Stimulated activated CD4-positive, alpha-beta T cell treated with anti-CD3 and anti-CD28 coated beads, Interleukin-2, amount 100 ng/mL, for 24 hours (primary cell): ENCODE measurements around the gene NAIF1.
"Not testable (repeated sequence)": the region's sequence is repeated elsewhere in the genome, so short reads cannot be mapped to it uniquely, and the experiment has no call there.

Experiments used
- DNase-seq, 2 donors: peaks; one replicate each; pipeline ENCODE4 v3.0.0-alpha.2; 2020

NAIF1 gene

DNA sequence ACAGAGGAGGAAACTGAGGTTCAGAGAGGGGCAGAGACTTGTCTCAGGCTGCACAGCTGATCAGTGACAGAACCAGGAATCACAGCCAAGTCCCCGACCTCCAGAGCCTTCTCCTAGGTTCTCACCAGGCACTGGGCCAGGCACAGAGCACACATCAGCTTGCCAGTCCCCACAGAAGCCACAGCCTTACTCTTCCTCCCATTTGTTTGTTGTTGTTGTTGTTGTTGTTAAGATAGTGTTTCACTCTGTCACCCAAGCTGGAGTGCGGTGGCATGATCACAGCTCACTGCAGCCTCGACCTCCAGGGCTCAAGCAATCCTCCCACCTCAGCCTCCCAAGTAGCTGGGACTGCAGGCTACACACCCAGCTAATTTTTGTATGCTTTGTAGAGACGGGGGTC is 41.4 kb downstream of the NAIF1 start:
- no peak for DNase-seq

DNA sequence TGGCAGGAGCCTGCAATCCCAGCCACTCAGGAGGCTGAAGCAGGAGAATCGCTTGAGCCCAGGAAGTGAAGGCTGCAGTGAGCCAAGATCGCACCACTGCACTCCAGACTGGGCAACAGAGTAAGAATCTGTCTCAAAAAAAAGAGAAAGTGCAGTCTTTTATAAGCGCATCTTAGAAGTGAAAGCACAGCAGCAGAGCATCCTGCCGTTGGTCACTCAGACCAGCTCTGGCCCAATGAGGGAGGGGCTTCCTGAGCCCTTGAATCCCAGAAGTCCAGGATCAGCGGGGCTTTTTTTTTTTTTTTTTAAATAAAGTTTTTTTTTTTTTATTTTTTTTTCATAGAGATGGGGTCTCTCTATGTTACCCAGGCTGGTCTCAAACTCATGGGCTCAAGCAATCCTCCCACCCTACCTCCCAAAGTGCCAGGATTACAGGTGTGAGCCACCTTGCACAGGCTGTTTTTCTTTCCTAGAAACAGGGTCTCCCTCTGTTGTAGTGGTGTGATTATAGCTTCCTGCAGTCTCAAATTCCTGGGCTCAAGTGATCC is 42.3 kb downstream of the NAIF1 start:
- DNase-seq = no peak

DNA sequence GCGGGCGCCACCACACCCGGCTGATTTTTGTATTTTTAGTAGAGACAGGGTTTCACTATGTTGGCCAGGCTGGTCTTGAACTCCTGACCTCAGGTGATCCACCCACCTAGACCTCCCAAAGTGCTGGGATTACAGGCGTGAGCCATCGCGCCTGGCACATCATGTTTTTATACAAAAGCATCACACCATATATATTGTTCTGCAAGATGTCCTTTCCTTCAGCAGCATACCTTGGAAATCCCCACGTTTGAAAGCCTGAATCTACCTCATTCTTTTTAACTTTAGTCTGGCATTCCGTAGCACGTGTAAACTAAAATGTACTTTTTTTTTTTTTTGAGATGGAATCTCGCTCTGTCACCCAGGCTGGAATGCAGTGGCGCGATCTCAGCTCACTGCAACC is 43.4 kb downstream of the NAIF1 start:
- not testable (repeated sequence) for DNase-seq

DNA sequence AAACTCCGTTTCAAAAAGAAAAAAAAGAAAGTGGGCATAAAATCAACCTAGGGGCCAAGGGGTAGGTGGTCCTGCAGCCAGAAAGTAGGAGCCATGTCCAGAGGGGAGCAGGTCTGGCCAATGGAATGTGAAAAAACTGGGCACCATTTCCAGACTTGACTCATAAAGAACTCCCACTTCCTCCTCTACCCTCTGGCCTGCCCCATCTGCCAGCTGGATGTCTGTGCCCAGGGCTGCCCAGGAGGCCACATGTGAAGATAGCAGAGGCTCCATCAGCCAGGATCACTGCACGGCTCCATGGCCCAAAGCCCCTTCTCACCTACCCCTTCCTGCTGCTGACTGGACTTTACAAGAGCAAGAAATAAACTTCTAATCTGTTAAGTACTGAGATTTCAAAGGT is 44.2 kb downstream of the NAIF1 start:
- DNase-seq = no peak

DNA sequence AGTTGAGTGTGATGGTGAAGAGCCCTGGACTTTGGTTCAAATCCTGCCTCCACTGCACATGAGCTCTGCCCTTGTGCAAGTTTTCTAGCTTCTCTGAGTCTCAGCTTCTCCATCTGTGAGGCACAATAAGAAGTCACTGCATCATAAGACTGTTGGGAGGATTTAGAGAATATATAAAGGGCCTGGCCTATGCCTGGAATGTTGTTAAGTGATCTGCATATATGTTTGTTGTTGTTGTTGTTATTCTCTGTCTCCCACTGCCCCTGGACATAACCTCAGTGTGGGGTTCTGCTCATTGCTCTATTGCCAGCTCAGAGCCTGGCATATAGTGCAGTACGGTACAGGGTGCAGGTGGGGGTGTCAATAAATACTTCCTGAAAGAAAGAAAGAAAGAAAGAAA is 46.0 kb downstream of the NAIF1 start:
- no peak for DNase-seq

DNA sequence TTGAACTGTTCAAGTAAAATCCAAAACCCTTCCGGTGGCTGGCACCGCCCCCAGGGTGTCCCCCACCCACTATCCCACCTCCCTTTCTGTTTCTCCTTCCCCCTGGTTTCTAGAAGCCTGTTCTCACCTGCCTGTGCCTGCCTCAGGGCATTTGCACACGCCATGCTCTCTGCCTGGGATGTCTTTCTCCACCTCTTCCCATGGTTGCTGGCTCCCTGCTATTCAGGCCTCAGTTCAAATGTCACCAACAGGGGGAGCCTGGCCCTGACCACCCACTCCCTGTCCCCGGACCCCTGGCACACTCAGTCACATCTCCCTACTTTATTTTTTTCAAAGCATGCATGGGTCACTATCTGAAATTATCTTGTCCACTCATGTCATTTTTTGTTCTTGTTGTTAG is 46.4 kb downstream of the NAIF1 start:
- DNase-seq = no peak

DNA sequence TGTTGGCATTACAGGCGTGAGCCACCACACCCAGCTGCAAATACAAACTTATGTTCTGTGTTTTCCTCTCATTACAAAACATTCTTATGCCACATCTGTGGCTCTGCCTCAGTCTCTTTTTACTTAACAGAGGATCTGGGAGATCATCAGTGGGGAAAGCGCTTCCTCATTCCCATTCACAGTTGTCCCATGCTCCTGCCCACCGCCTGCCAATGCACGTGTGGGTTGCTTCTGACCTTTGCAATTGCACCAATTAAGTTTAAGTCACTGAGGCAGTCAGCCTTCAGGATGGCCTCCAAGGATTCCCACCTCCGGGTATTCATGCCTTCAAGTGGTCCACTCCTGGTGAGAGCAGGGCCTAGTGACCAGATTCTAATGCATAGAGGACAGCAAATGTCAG is 51.4 kb downstream of the NAIF1 start:
- DNase-seq = no peak
